HEK293 (cell line): ENCODE measurements around the gene LCNL1.

Source experiments
- BCL11B ChIP-seq: fragments of 450-650 bp; formaldehyde crosslinking; IDR thresholded peaks from 2 replicates; pipeline ENCODE4 v1.5.1; 2016; ENCODE audit warnings: low read depth, missing biosample characterization, missing genetic modification characterization
- EGR2 ChIP-seq: fragments of 450-650 bp; formaldehyde crosslinking; IDR thresholded peaks from 2 replicates; pipeline ENCODE4 v1.5.1; 2016; ENCODE audit warnings: low read depth, missing biosample characterization, missing genetic modification characterization
- HOXA7 ChIP-seq: sonication (generic); formaldehyde crosslinking; IDR thresholded peaks from 2 replicates; pipeline ENCODE4 v1.8.1; 2022; ENCODE audit warnings: missing genetic modification reagents, borderline replicate concordance
- KLF9 ChIP-seq: fragments of 450-650 bp; formaldehyde crosslinking; IDR thresholded peaks from 2 replicates; pipeline ENCODE4 v1.5.1; 2016; ENCODE audit warnings: missing biosample characterization, missing genetic modification characterization, low read depth
- SP3 ChIP-seq: fragments of 450-650 bp; formaldehyde crosslinking; IDR thresholded peaks from 2 replicates; pipeline ENCODE4 v1.5.1; 2016; ENCODE audit warnings: missing biosample characterization, missing genetic modification characterization
- YY1 ChIP-seq: fragments of 450-650 bp; formaldehyde crosslinking; IDR thresholded peaks from 2 replicates; pipeline ENCODE4 v1.5.1; 2018; ENCODE audit warnings: missing biosample characterization, missing genetic modification characterization
- ZFP3 ChIP-seq: fragments of 450-650 bp; formaldehyde crosslinking; IDR thresholded peaks from 2 replicates; pipeline ENCODE4 v1.5.1; 2016; ENCODE audit warnings: low read depth, missing biosample characterization, missing genetic modification characterization
- ZFP37 ChIP-seq: fragments of 450-650 bp; formaldehyde crosslinking; IDR thresholded peaks from 2 replicates; pipeline ENCODE4 v1.5.1; 2016; ENCODE audit warnings: missing biosample characterization, missing genetic modification characterization
- ZIC2 ChIP-seq: fragments of 450-650 bp; formaldehyde crosslinking; IDR thresholded peaks from 2 replicates; pipeline ENCODE4 v1.5.1; 2016; ENCODE audit warnings: missing biosample characterization, missing genetic modification characterization
- ZNF155 ChIP-seq: fragments of 450-650 bp; formaldehyde crosslinking; IDR thresholded peaks from 2 replicates; pipeline ENCODE4 v1.5.1; 2016; ENCODE audit warnings: missing biosample characterization, missing genetic modification characterization
- ZNF16 ChIP-seq: fragments of 450-650 bp; formaldehyde crosslinking; IDR thresholded peaks from 2 replicates; pipeline ENCODE4 v1.5.1; 2016; ENCODE audit warnings: low read depth, missing biosample characterization, missing genetic modification characterization
- ZNF23 ChIP-seq: fragments of 450-650 bp; formaldehyde crosslinking; IDR thresholded peaks from 2 replicates; pipeline ENCODE4 v1.5.1; 2016; ENCODE audit warnings: missing biosample characterization, missing genetic modification characterization, borderline replicate concordance
- ZNF280D ChIP-seq: fragments of 450-650 bp; formaldehyde crosslinking; IDR thresholded peaks from 2 replicates; pipeline ENCODE4 v1.5.1; 2016; ENCODE audit warnings: missing biosample characterization, missing genetic modification characterization
- ZNF37A ChIP-seq: fragments of 450-650 bp; IDR thresholded peaks from 2 replicates; pipeline ENCODE4 v1.5.1; 2018; ENCODE audit warnings: missing biosample characterization, missing genetic modification characterization
- ZNF391 ChIP-seq: fragments of 450-650 bp; formaldehyde crosslinking; IDR thresholded peaks from 2 replicates; pipeline ENCODE4 v1.5.1; 2016; ENCODE audit warnings: low read depth, missing biosample characterization, missing genetic modification characterization, borderline replicate concordance
- ZNF473 ChIP-seq: fragments of 450-650 bp; formaldehyde crosslinking; IDR thresholded peaks from 2 replicates; pipeline ENCODE4 v1.5.1; 2017; ENCODE audit warnings: missing biosample characterization, missing genetic modification characterization
- ZNF510 ChIP-seq: fragments of 450-650 bp; formaldehyde crosslinking; IDR thresholded peaks from 2 replicates; pipeline ENCODE4 v1.5.1; 2018; ENCODE audit warnings: mild to moderate bottlenecking, missing genetic modification characterization, missing biosample characterization; ENCODE audit not compliant: insufficient replicate concordance
- ZNF548 ChIP-seq: fragments of 450-650 bp; formaldehyde crosslinking; IDR thresholded peaks from 2 replicates; pipeline ENCODE4 v1.5.1; 2016; ENCODE audit warnings: missing biosample characterization, missing genetic modification characterization
- ZNF558 ChIP-seq: fragments of 450-650 bp; formaldehyde crosslinking; IDR thresholded peaks from 2 replicates; pipeline ENCODE4 v1.5.1; 2016; ENCODE audit warnings: missing biosample characterization, missing genetic modification characterization
- ZNF561 ChIP-seq: fragments of 450-650 bp; IDR thresholded peaks from 2 replicates; pipeline ENCODE4 v1.5.1; 2018; ENCODE audit warnings: missing biosample characterization, missing genetic modification characterization, borderline replicate concordance
- ZNF571 ChIP-seq: fragments of 450-650 bp; formaldehyde crosslinking; IDR thresholded peaks from 2 replicates; pipeline ENCODE4 v1.5.0; 2017; ENCODE audit warnings: missing biosample characterization, missing genetic modification characterization
- ZNF596 ChIP-seq: fragments of 450-650 bp; IDR thresholded peaks from 2 replicates; pipeline ENCODE4 v1.5.0; 2018; ENCODE audit warnings: missing biosample characterization, mild to moderate bottlenecking, missing genetic modification characterization, moderate library complexity
- ZNF600 ChIP-seq: fragments of 450-650 bp; formaldehyde crosslinking; IDR thresholded peaks from 2 replicates; pipeline ENCODE4 v1.5.1; 2016; ENCODE audit warnings: missing biosample characterization, missing genetic modification characterization
- ZNF654 ChIP-seq: fragments of 450-650 bp; formaldehyde crosslinking; IDR thresholded peaks from 2 replicates; pipeline ENCODE4 v1.5.1; 2016; ENCODE audit warnings: low read depth, missing biosample characterization, missing genetic modification characterization
- ZNF670 ChIP-seq: fragments of 450-650 bp; formaldehyde crosslinking; IDR thresholded peaks from 2 replicates; pipeline ENCODE4 v1.5.1; 2016; ENCODE audit warnings: missing biosample characterization, missing genetic modification characterization, low read depth
- ZNF76 ChIP-seq: fragments of 450-650 bp; formaldehyde crosslinking; IDR thresholded peaks from 2 replicates; pipeline ENCODE4; 2016; ENCODE audit warnings: low read depth, missing biosample characterization, missing genetic modification characterization, borderline replicate concordance
- ZNF843 ChIP-seq: fragments of 450-650 bp; formaldehyde crosslinking; IDR thresholded peaks from 2 replicates; pipeline ENCODE4 v1.5.1; 2016; ENCODE audit warnings: missing biosample characterization, missing genetic modification characterization
- TF ChIP-seq, protein P1 (sequence below): fragments of 450-650 bp; formaldehyde crosslinking; IDR thresholded peaks from 2 replicates; pipeline ENCODE4 v1.5.1; 2016; ENCODE audit warnings: missing biosample characterization, missing genetic modification characterization
- TF ChIP-seq, protein P2 (sequence below): fragments of 450-650 bp; formaldehyde crosslinking; IDR thresholded peaks from 2 replicates; pipeline ENCODE4 v1.5.1; 2017; ENCODE audit warnings: missing biosample characterization, mild to moderate bottlenecking, missing genetic modification characterization, moderate library complexity
- TF ChIP-seq, protein P3 (sequence below): fragments of 450-650 bp; formaldehyde crosslinking; IDR thresholded peaks from 2 replicates; pipeline ENCODE4 v1.5.1; 2016; ENCODE audit warnings: missing biosample characterization, missing genetic modification characterization
- TF ChIP-seq, protein P4 (sequence below): fragments of 450-650 bp; formaldehyde crosslinking; IDR thresholded peaks from 2 replicates; pipeline ENCODE4 v1.5.1; 2016; ENCODE audit warnings: missing biosample characterization, missing genetic modification characterization
- TF ChIP-seq, protein P5 (sequence below): fragments of 450-650 bp; formaldehyde crosslinking; IDR thresholded peaks from 2 replicates; pipeline ENCODE4 v1.5.1; 2016; ENCODE audit warnings: missing biosample characterization, missing genetic modification characterization

Gene LCNL1

DNA sequence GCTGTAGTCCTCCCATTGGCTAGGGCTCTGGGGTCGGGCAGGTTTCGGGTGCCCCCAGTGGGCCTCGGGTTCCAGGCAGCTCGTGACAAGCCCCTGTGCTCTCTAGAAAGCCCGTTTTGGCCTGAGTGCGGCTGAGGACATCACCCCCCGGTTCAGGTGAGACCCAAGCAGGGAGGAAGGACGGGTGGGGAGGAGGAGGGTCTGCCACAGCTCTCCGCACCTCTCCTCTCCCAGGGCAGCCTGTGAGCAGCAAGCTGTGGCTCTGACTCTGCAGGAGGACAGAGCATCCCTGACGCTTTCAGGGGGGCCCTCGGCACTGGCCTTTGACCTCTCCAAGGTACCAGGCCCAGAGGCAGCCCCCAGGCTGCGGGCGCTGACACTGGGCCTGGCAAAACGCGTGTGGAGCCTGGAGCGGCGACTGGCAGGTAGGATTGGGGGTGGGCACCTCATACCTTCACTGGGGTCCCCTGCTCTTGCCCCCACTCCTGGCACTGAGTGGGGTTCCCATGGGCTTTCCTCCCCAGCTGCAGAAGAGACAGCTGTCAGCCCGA is 10.1 kb downstream of the LCNL1 start (continued):
- TF ChIP-seq HOXA7 (CRISPR knock-in tag) (no peak), KLF9 (tag by site-specific recombination) (no peak), ZNF280D (tag by site-specific recombination) (no peak), ZNF16 (no peak), ZFP37 (tag by site-specific recombination) (no peak), ZNF473 (tag by site-specific recombination) (no peak), ZNF596 (tag by site-specific recombination) (no peak), ZNF23 (tag by site-specific recombination) (no peak), BCL11B (tag by site-specific recombination) (no peak), ZFP3 (no peak), ZNF155 (no peak), ZNF558 (tag by site-specific recombination) (no peak), ZNF571 (tag by site-specific recombination) (no peak), ZNF654 (no peak), ZNF391 (tag by site-specific recombination) (no peak), ZNF843 (tag by site-specific recombination) (no peak), EGR2 (tag by site-specific recombination) (no peak), ZNF600 (tag by site-specific recombination) (peak; percentile 72; the same call in 1 of the 2 replicates), ZNF76 (tag by site-specific recombination) (peak; percentile 3; the same call in 1 of the 2 replicates), ZNF670 (tag by site-specific recombination) (no peak), ZNF548 (no peak), ZIC2 (tag by site-specific recombination) (no peak), ZNF510 (no peak), SP3 (tag by site-specific recombination) (no peak; the same call in 1 of the 2 replicates), ZNF561 (tag by site-specific recombination) (no peak), ZNF37A (tag by site-specific recombination) (no peak), YY1 (tag by site-specific recombination) (no peak)
- TF ChIP-seq, protein P1, sequence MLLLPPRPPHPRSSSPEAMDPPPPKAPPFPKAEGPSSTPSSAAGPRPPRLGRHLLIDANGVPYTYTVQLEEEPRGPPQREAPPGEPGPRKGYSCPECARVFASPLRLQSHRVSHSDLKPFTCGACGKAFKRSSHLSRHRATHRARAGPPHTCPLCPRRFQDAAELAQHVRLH (tag by site-specific recombination): no peak
- TF ChIP-seq, protein P2, sequence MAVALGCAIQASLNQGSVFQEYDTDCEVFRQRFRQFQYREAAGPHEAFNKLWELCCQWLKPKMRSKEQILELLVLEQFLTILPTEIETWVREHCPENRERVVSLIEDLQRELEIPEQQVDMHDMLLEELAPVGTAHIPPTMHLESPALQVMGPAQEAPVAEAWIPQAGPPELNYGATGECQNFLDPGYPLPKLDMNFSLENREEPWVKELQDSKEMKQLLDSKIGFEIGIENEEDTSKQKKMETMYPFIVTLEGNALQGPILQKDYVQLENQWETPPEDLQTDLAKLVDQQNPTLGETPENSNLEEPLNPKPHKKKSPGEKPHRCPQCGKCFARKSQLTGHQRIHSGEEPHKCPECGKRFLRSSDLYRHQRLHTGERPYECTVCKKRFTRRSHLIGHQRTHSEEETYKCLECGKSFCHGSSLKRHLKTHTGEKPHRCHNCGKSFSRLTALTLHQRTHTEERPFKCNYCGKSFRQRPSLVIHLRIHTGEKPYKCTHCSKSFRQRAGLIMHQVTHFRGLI: no peak
- TF ChIP-seq, protein P3, sequence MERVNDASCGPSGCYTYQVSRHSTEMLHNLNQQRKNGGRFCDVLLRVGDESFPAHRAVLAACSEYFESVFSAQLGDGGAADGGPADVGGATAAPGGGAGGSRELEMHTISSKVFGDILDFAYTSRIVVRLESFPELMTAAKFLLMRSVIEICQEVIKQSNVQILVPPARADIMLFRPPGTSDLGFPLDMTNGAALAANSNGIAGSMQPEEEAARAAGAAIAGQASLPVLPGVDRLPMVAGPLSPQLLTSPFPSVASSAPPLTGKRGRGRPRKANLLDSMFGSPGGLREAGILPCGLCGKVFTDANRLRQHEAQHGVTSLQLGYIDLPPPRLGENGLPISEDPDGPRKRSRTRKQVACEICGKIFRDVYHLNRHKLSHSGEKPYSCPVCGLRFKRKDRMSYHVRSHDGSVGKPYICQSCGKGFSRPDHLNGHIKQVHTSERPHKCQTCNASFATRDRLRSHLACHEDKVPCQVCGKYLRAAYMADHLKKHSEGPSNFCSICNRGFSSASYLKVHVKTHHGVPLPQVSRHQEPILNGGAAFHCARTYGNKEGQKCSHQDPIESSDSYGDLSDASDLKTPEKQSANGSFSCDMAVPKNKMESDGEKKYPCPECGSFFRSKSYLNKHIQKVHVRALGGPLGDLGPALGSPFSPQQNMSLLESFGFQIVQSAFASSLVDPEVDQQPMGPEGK (tag by site-specific recombination): peak; percentile 57; the same call in 1 of the 2 replicates
- TF ChIP-seq, protein P4, sequence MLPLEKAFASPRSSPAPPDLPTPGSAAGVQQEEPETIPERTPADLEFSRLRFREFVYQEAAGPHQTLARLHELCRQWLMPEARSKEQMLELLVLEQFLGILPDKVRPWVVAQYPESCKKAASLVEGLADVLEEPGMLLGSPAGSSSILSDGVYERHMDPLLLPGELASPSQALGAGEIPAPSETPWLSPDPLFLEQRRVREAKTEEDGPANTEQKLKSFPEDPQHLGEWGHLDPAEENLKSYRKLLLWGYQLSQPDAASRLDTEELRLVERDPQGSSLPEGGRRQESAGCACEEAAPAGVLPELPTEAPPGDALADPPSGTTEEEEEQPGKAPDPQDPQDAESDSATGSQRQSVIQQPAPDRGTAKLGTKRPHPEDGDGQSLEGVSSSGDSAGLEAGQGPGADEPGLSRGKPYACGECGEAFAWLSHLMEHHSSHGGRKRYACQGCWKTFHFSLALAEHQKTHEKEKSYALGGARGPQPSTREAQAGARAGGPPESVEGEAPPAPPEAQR: no peak
- TF ChIP-seq, protein P5, sequence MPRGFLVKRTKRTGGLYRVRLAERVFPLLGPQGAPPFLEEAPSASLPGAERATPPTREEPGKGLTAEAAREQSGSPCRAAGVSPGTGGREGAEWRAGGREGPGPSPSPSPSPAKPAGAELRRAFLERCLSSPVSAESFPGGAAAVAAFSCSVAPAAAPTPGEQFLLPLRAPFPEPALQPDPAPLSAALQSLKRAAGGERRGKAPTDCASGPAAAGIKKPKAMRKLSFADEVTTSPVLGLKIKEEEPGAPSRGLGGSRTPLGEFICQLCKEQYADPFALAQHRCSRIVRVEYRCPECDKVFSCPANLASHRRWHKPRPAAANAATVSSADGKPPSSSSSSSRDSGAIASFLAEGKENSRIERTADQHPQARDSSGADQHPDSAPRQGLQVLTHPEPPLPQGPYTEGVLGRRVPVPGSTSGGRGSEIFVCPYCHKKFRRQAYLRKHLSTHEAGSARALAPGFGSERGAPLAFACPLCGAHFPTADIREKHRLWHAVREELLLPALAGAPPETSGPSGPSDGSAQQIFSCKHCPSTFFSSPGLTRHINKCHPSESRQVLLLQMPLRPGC (tag by site-specific recombination): 0 out of 2 replicates have a peak, but pooled peaks have one; percentile 1
